ENCODE data around the gene CUL4A.

DNA sequence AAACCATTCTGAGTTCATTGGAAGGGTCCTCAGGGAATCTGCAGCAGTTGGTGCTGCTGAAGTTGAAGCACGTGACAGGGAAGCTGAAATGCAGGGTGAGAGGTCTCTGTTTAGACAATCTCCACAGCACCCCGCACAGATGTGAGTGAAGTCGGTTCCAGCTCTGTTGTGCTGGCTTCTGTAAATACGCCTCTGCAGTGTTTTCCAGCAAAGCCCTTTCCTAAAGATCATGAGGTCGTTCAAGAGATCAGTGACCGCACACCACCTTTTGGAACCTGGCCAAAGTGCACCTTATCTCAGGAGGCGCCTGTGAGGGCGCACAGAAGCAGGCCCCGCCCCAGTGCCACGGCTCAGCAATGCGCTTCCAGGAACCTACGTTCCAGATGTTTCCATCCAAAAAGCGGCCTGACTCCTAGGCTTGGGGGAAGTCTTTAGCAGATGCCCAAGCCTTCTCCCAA lies 10.8 kb downstream of the CUL4A start:
- TF ChIP-seq, protein P1, sequence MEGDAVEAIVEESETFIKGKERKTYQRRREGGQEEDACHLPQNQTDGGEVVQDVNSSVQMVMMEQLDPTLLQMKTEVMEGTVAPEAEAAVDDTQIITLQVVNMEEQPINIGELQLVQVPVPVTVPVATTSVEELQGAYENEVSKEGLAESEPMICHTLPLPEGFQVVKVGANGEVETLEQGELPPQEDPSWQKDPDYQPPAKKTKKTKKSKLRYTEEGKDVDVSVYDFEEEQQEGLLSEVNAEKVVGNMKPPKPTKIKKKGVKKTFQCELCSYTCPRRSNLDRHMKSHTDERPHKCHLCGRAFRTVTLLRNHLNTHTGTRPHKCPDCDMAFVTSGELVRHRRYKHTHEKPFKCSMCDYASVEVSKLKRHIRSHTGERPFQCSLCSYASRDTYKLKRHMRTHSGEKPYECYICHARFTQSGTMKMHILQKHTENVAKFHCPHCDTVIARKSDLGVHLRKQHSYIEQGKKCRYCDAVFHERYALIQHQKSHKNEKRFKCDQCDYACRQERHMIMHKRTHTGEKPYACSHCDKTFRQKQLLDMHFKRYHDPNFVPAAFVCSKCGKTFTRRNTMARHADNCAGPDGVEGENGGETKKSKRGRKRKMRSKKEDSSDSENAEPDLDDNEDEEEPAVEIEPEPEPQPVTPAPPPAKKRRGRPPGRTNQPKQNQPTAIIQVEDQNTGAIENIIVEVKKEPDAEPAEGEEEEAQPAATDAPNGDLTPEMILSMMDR (IDR thresholded peaks at IDR 0.05 in 4 of 5, conservative IDR thresholded peaks at IDR 0.05 in 1 of 5) = no peak
- no peak for TF ChIP-seq POLR2A (IDR thresholded peaks at IDR 0.05)
